ENCODE results near the gene CSF1. TPM values are rescaled to one million over a fixed set of nuclear protein-coding genes. Genes with fewer than 3 reads are reported as not detected.
"Not testable (repeated sequence)": the region's sequence is repeated elsewhere in the genome, so short reads cannot be mapped to it uniquely, and the experiment has no call there.

Gene CSF1
- total RNA-seq, 4 donors from 2014 or later: 7.6 to 34.8 (median 15.9) TPM

GRCh38 chr1:109877317-109877771, 33.3 kb upstream of the CSF1 start:
- WGBS, 2 donors: 18% methylated on average over 4 to 8 of the region's 13 CpGs
- H3K27ac ChIP-seq: peak overlapping the region; percentile 70 to 93 (median 76)
- intact Hi-C loops (cut with DNase I): no loop called here
- peak overlapping the region in 1 of 4 donors; percentile 39 for H3K4me3 ChIP-seq
- H3K36me3 ChIP-seq: no peaks in the 10 kb centered on the region
- no peaks in the 10 kb centered on the region for H3K9me3 ChIP-seq
- peaks cover 10 to 52% (median 34%) of the 10 kb centered on the region in 3 donors for H3K4me1 ChIP-seq
- H3K27me3 ChIP-seq: no peaks in the 10 kb centered on the region
- TF ChIP-seq CTCF (IDR thresholded peaks at IDR 0.05) (peak in 2 of 6 experiments; percentile 17 to 44), POLR2A (IDR thresholded peaks at IDR 0.05) (peak in 1 of 4 donors; percentile 28)
- no peak for DNase-seq

- peak overlapping the region; percentile 59 to 93 (median 76) for H3K27ac ChIP-seq
- TF ChIP-seq POLR2A (IDR thresholded peaks at IDR 0.05) (no peak), CTCF (IDR thresholded peaks at IDR 0.05) (no peak)
- no peak for DNase-seq
- 55 to 70% methylated on average over 2 to 3 of the region's 3 CpGs for WGBS, 2 donors
- peaks cover 10 to 51% (median 33%) of the 10 kb centered on the region in 3 donors for H3K4me1 ChIP-seq
- intact Hi-C loops (cut with DNase I): no loop called here
- H3K4me3 ChIP-seq: peak overlapping the region in 1 of 4 donors; percentile 39
- no peaks in the 10 kb centered on the region for H3K36me3 ChIP-seq
- H3K9me3 ChIP-seq: no peaks in the 10 kb centered on the region
- no peaks in the 10 kb centered on the region for H3K27me3 ChIP-seq
These were observed 32.9 kb upstream of the CSF1 start for GRCh38 chr1:109877776-109878175.

GRCh38 chr1:109878531-109879104, 32.0 kb upstream of the CSF1 start:
- Histone ChIP-seq H3K27ac (no peak overlapping the region), H3K9me3 (no peaks in the 10 kb centered on the region), H3K36me3 (no peaks in the 10 kb centered on the region), H3K27me3 (no peaks in the 10 kb centered on the region), H3K4me1 (peaks cover 10 to 51% (median 29%) of the 10 kb centered on the region in 3 donors), H3K4me3 (no peak overlapping the region)
- 87 to 89% methylated on average over 7 to 8 of the region's 8 CpGs for WGBS, 2 donors
- intact Hi-C loops (cut with DNase I): no loop called here
- DNase-seq: no peak
- no peak for TF ChIP-seq CTCF (IDR thresholded peaks at IDR 0.05)

- H3K27ac ChIP-seq; DNase-seq; H3K4me3 ChIP-seq; H3K36me3 ChIP-seq; H3K9me3 ChIP-seq; intact Hi-C loops (cut with DNase I); H3K27me3 ChIP-seq: not testable (repeated sequence)
- peaks cover 12 to 51% (median 36%) of the 10 kb centered on the region in 3 donors for H3K4me1 ChIP-seq
- WGBS, 2 donors: 86 to 92% methylated on average over 5 to 6 of the region's 6 CpGs
These were observed 31.3 kb upstream of the CSF1 start for GRCh38 chr1:109879371-109879770.

GRCh38 chr1:109879881-109880525, 30.6 kb upstream of the CSF1 start:
- intact Hi-C loops (cut with DNase I): no loop called here

More at GRCh38 chr1:109879881-109880525, 30.6 kb upstream of the CSF1 start:
- 91 to 92% methylated on average over 10 of the region's 10 CpGs for WGBS, 2 donors
- DNase-seq: no peak
- H3K4me3 ChIP-seq: no peak overlapping the region
- no peak overlapping the region for H3K27ac ChIP-seq
- no peaks in the 10 kb centered on the region for H3K36me3 ChIP-seq
- H3K27me3 ChIP-seq: no peaks in the 10 kb centered on the region
- TF ChIP-seq POLR2A (IDR thresholded peaks at IDR 0.05) (no peak), CTCF (IDR thresholded peaks at IDR 0.05) (no peak)
- H3K9me3 ChIP-seq: no peaks in the 10 kb centered on the region
- H3K4me1 ChIP-seq: peaks cover 14 to 53% (median 41%) of the 10 kb centered on the region in 3 donors
